H7 (cell line): ENCODE data around the gene OST4. TPM values are rescaled to one million over a fixed set of nuclear protein-coding genes. Genes with fewer than 3 reads are reported as not detected.

ENCODE experiments used
- DNase-seq: peaks from one replicate; pipeline ENCODE4 v3.0.0; 2012
- H3K27me3 ChIP-seq: 2 replicates; pipeline ENCODE4 v1.6.0; 2011; ENCODE audit warnings: mild to moderate bottlenecking, low read length; ENCODE audit not compliant: control insufficient read depth, insufficient read depth
- H3K36me3 ChIP-seq: replicated peaks from 2 replicates; pipeline ENCODE4 v1.5.1; 2011; ENCODE audit warnings: low read length; ENCODE audit not compliant: control insufficient read depth, insufficient read depth
- H3K4me3 ChIP-seq: 2 replicates; pipeline ENCODE4 v1.5.1; 2011; ENCODE audit warnings: low read depth, mild to moderate bottlenecking, control low read depth, low read length, moderate library complexity; ENCODE audit not compliant: insufficient read depth
- total RNA-seq: library from RNA; depleted of rRNA; stranded (reverse); fragments of >200 nt; shearing (Covaris generic); gene quantifications from 2 replicates; pipeline ENCODE4 v1.2.3, GENCODE V29; 2014; rRNA removed

OST4 gene
- total RNA-seq, 1 experiment from 2014 or later = 228 TPM

DNA sequence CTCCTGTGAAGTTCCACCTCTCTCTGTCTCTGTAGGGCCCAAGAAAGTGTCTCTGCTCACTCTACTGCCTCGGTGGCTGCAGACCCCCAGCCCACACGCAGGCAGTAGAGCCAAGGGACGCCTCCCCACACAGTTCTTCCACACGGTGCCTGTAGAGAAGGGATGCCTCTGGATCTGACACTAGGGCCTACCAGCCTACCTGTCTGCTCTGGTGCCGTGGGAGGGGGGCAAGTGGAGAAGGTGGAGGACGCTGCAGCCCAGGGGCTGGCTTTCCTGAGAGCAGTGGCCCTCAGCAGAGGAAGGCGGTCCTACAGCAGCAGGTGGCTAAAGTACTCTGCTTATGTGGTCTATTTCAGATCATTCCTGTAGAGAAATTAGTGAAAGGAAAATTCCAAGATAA is 47.7 kb downstream of the OST4 start:
- Histone ChIP-seq H3K36me3 (no peaks in the 10 kb centered on the region), H3K4me3 (no peak overlapping the region), H3K27me3 (no peaks in the 10 kb centered on the region)
- peak; percentile 57 for DNase-seq

DNA sequence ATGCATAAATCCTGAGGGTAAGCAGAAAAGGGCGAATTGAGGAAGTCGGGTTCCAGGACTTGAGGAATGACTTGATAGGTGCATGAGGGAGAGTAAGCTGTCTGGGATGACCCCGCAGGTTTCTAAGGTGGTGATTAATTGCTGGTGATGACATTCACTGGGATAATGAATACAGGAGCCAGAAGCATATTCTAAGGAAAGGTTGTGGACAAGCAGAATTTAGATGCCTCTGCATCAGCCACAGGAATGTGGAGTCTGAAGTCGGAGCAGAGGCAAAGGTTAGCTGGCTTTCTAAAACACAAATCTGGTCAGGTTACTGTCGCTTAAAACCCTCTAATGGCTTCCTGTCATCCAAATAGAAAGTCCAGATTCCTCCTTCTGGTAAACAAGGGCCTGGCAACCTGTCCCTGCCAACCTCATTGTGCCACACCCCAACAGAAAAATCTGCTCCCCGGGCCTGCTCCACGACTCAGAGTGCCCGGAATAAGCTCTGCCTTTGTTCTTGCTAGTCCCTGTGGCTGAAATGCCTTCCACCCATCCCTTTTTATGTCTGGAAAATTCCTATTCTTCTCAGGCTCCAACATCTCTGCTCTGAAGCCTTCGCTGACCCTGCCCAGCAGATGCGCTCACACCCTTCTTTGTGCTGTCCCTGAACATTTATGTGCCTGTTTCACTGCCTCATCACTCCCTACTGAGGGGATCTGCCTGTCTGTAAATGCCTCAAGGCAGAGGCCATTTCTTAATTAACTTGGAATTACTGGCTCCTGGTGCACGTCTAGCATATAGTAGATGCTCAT is 50.0 kb downstream of the OST4 start:
- Histone ChIP-seq H3K27me3 (no peaks in the 10 kb centered on the region), H3K36me3 (no peaks in the 10 kb centered on the region), H3K4me3 (no peak overlapping the region)
- DNase-seq = no peak

Other genes with a start within 250 kb of the OST4 start
- 3.8 and 4.4 TPM in 2 replicates for gene DPYSL5, start 223.5 kb downstream of the OST4 start, total RNA-seq
- gene MAPRE3, start 101.0 kb downstream of the OST4 start, total RNA-seq = 0.42 and 1.6 TPM in 2 replicates
- 46.5 and 46.6 TPM in 2 replicates for gene TMEM214, start 38.7 kb downstream of the OST4 start, total RNA-seq
- 45.4 and 46.7 TPM in 2 replicates for gene AGBL5, start 20.0 kb downstream of the OST4 start, total RNA-seq
- gene EMILIN1, start 7.0 kb upstream of the OST4 start, total RNA-seq = 5.1 and 5.8 TPM in 2 replicates
- gene KHK, start 15.1 kb upstream of the OST4 start, total RNA-seq = 3.3 and 5.3 TPM in 2 replicates
- gene CGREF1, start 47.5 kb upstream of the OST4 start, total RNA-seq = 1.0 and 1.6 TPM in 2 replicates
- 0.55 TPM in 1 of 2 replicates, not detected in the other for gene ABHD1, start 52.2 kb upstream of the OST4 start, total RNA-seq
- 84.5 and 87.3 TPM in 2 replicates for gene PREB, start 63.0 kb upstream of the OST4 start, total RNA-seq
- gene PRR30, start 67.8 kb upstream of the OST4 start, total RNA-seq = not detected in 2 replicates
- not detected in 2 replicates for gene TCF23, start 77.3 kb upstream of the OST4 start, total RNA-seq
- gene ATRAID, start 140.4 kb upstream of the OST4 start, total RNA-seq = 182 and 203 TPM in 2 replicates
- gene SLC5A6, start 140.6 kb upstream of the OST4 start, total RNA-seq = 76.2 and 120 TPM in 2 replicates
- 73.7 and 84.2 TPM in 2 replicates for gene CAD, start 145.7 kb upstream of the OST4 start, total RNA-seq
- 0.89 and 1.4 TPM in 2 replicates for gene SLC30A3, start 191.4 kb upstream of the OST4 start, total RNA-seq
- not detected in 2 replicates for gene DNAJC5G, start 203.8 kb upstream of the OST4 start, total RNA-seq
- 3.4 and 5.5 TPM in 2 replicates for gene TRIM54, start 210.8 kb upstream of the OST4 start, total RNA-seq
- 0.66 TPM in 1 of 2 replicates, not detected in the other for gene UCN, start 236.8 kb upstream of the OST4 start, total RNA-seq